Gastroesophageal sphincter (tissue), 4 donors: Measurements from ENCODE around the gene PIANP. TPM values are rescaled to one million over a fixed set of nuclear protein-coding genes. Genes with fewer than 3 reads are reported as not detected.
A peak's percentile ranks its signal among the peaks of the same experiment; 100 is the strongest.
"Not testable (repeated sequence)": the region's sequence is repeated elsewhere in the genome, so short reads cannot be mapped to it uniquely, and the experiment has no call there.

Experiments
- ATAC-seq: fragments of 150-250 bp; one replicate; pipeline ENCODE4 v1.9.1; 2016; ENCODE audit warnings: mild to moderate bottlenecking, moderate library complexity
- H3K27ac ChIP-seq, 4 donors: fragments of 200-600 bp; sonication (generic) in 3 of 4; 1 replicate in 3 of 4; 2 replicates in 1 of 4; pipeline ENCODE4 v1.5.1; 2016 to 2019
- H3K27me3 ChIP-seq: fragments of 200-600 bp; sonication (generic); one replicate; pipeline ENCODE4 v1.5.1; 2019
- H3K36me3 ChIP-seq, 2 donors: fragments of 200-600 bp; sonication (generic); one replicate each; pipeline ENCODE4 v1.5.1; 2019; ENCODE audit warnings: control low read depth in 1 of 2
- H3K4me1 ChIP-seq, 3 donors: fragments of 200-600 bp; sonication (generic); 1 replicate in 2 of 3; 2 replicates in 1 of 3; pipeline ENCODE4 v1.5.1; 2016 to 2019; ENCODE audit warnings: control low read depth in 2 of 3
- H3K4me3 ChIP-seq, 2 donors: fragments of 200-600 bp; sonication (generic); one replicate each; pipeline ENCODE4 v1.5.1; 2019; ENCODE audit warnings: mild to moderate bottlenecking in 1 of 2, moderate library complexity in 1 of 2
- H3K9me3 ChIP-seq, 3 donors: fragments of 200-600 bp; sonication (generic); one replicate each; pipeline ENCODE4 v1.5.1; 2017 to 2019; ENCODE audit warnings: control low read depth in 2 of 3
- CTCF ChIP-seq, 4 experiments: fragments of 200-600 bp in 2 of 4; fragments of 450-650 bp in 2 of 4; sonication (generic) in 1 of 4; IDR thresholded peaks; one replicate each; pipeline ENCODE4 v1.5.1; 2017 to 2019; ENCODE audit warnings: antibody characterized with exemption in 4 of 4, mild to moderate bottlenecking in 2 of 4, moderate library complexity in 2 of 4
- EP300 ChIP-seq: sonication (generic); formaldehyde crosslinking; IDR thresholded peaks from one replicate; pipeline ENCODE4 v1.6.1; 2017; ENCODE audit warnings: antibody characterized with exemption, mild to moderate bottlenecking
- POLR2A ChIP-seq, 2 donors: fragments of 450-650 bp; IDR thresholded peaks; one replicate each; pipeline ENCODE4 v1.6.1; 2017; ENCODE audit warnings: antibody characterized with exemption in 2 of 2, mild to moderate bottlenecking in 2 of 2, moderate library complexity in 1 of 2
- POLR2AphosphoS5 ChIP-seq: sonication (generic); formaldehyde crosslinking; IDR thresholded peaks from one replicate; pipeline ENCODE4 v1.6.1; 2017; ENCODE audit warnings: antibody characterized with exemption
- WGBS, 2 donors: methylation state at CpG; one replicate each; pipeline ENCODE4 v1.1.5; 2018; ENCODE audit warnings: low coverage in 1 of 2; 5-methylcytosine and 5-hydroxymethylcytosine counted together
- total RNA-seq, 4 donors: library from RNA; depleted of rRNA; stranded (reverse); fragments of >200 nt; gene quantifications; one replicate each; pipeline ENCODE4 v1.1.0, GENCODE V29; 2016

PIANP gene
- 1 to 10 TPM in 1 of 4 donors, under 1 TPM in 3; 0.46 to 1.2 (median 0.73) TPM for total RNA-seq

DNA sequence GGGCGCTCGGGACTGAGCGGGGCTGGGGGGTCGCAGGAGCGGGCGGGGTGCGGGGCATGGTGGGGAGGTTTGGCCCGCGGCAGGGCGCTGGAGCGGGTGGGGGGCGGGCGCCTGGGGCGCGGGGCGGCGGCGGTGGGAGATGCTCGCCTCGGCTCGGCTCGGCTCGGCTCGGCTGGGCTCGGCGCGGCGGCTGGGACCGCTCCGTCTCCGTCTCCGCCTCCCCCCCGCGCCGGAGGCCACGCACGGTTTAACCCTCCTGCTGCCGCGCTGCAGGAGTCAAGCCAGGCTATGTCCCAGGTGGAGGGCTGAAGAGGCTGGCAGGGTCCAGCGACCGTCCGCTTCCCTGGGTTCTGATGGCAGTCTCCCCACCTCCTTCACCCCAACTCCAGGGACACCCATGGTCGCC lies at the start of gene PIANP:
Gene PIANP, minus strand, starts transcription at position 170 of the 406 bp plus-strand sequence. CDS start 2,754 bp downstream, outside the sequence.
- peak within 1 kb of the TSS in 2 of 4 donors; percentile 14 to 41 for H3K27ac ChIP-seq
- peak; percentile 85 for ATAC-seq
- no peaks in the 10 kb centered on the region for H3K36me3 ChIP-seq
- peak within 1 kb of the TSS; percentile 12 to 62 for H3K4me3 ChIP-seq
- peaks cover 0 to 19% (median 14%) of the 10 kb centered on the region in 3 donors for H3K4me1 ChIP-seq
- peaks cover 100% of the 10 kb centered on the region for H3K27me3 ChIP-seq
- no peak for TF ChIP-seq CTCF (IDR thresholded peaks at IDR 0.05)
- TF ChIP-seq POLR2A (IDR thresholded peaks at IDR 0.05): no peak
- TF ChIP-seq POLR2AphosphoS5: no peak
- no peaks in the 10 kb centered on the region for H3K9me3 ChIP-seq
- 0% methylated on average over 4 to 23 of the region's 43 CpGs for WGBS, 2 donors

DNA sequence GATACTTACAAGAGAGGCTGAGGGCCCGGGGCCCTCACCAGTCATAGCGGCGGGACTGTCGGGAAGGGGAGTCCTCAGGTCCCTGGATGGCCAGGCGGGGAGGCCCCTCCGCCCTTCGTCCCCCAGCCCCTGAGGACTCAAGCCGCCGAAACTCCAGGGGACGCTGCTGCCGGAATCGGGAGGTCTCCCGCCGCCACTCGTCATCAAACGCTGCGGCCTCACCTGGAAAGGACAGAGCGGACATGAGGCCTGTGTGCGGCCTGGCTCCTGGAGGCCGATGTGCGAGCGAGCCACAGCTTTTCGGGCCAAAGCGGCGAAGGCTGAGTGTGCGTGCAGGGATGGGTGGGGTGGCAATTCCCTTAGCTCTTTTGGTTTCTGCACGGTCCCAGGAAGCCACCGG lies 48.1 kb upstream of the PIANP start:
- H3K27me3 ChIP-seq: no peaks in the 10 kb centered on the region
- no peaks in the 10 kb centered on the region for H3K9me3 ChIP-seq
- H3K36me3 ChIP-seq: peaks cover 0 to 62% of the 10 kb centered on the region in 2 donors
- H3K4me1 ChIP-seq: peaks cover 0 to 31% (median 8%) of the 10 kb centered on the region in 3 donors
- no peak overlapping the region for H3K4me3 ChIP-seq
- no peak for ATAC-seq
- no peak overlapping the region for H3K27ac ChIP-seq
- 70% methylated on average over 2 of the region's 28 CpGs; no CpG with 5 or more reads in 1 of the 2 donors for WGBS, 2 donors
- TF ChIP-seq POLR2A (IDR thresholded peaks at IDR 0.05) (no peak), POLR2AphosphoS5 (no peak), EP300 (no peak), CTCF (IDR thresholded peaks at IDR 0.05) (no peak)

- H3K4me3 ChIP-seq: no peak overlapping the region
- peaks cover 0 to 26% (median 6%) of the 10 kb centered on the region in 3 donors for H3K4me1 ChIP-seq
- TF ChIP-seq EP300: no peak
- no peak for TF ChIP-seq CTCF (IDR thresholded peaks at IDR 0.05)
- no peak for TF ChIP-seq POLR2AphosphoS5
- no peak for TF ChIP-seq POLR2A (IDR thresholded peaks at IDR 0.05)
- no peak for ATAC-seq
- H3K36me3 ChIP-seq: peaks cover 0 to 62% of the 10 kb centered on the region in 2 donors
- no peaks in the 10 kb centered on the region for H3K27me3 ChIP-seq
- H3K9me3 ChIP-seq: no peaks in the 10 kb centered on the region
- H3K27ac ChIP-seq: no peak overlapping the region
- WGBS, 2 donors: 48 to 54% methylated on average over 2 to 4 of the region's 4 CpGs
Measured at GRCh38 chr12:6747216-6747615, 46.6 kb upstream of the PIANP start.

DNA sequence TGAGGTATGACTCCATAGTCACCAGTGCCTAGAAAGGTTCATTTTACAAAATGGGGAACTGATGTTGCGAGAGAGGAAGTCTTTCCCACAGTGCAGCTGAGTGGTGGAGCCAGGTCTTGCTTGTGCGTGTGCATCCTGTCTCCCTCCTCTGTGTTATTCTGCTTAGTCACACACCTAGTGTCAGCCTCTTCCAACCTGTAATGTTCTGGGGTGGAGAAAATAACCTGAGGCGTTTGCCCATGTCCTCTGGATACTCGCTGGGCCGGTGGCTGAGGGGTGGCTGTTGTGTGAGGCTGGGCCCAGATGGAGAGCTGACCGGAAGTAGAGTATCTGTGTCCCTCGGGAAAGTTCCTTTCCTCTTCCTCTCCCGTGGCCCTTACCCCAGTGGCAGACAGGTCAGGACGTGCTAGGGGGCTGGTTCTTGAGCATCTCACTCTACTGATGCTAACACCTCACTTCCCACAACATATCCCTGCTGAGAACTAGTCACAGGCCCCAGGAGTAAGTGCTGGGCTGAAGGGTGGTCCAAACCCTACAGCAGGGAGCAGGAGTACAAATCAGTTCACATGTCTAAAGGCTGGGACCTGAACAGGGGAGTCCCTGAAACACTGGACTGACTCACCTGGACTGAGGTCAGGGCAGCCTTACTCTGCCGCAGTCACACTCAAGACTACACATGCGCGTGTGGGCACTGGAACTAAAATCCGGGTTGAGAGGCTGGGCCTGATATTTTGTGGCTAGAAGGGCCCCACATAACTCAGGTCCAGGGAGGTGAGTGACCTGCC lies 45.3 kb upstream of the PIANP start:
- Histone ChIP-seq H3K36me3 (peaks cover 0 to 50% of the 10 kb centered on the region in 2 donors), H3K4me1 (peaks cover 0 to 13% (median 0%) of the 10 kb centered on the region in 3 donors), H3K4me3 (no peak overlapping the region), H3K9me3 (no peaks in the 10 kb centered on the region), H3K27me3 (no peaks in the 10 kb centered on the region), H3K27ac (peak overlapping the region in 3 of 4 donors; percentile 22 to 41 (median 29))
- peak; percentile 51 for ATAC-seq
- TF ChIP-seq CTCF (IDR thresholded peaks at IDR 0.05): no peak
- TF ChIP-seq EP300: no peak
- no peak for TF ChIP-seq POLR2AphosphoS5
- TF ChIP-seq POLR2A (IDR thresholded peaks at IDR 0.05): no peak
- 69 to 100% methylated on average over 1 to 7 of the region's 13 CpGs for WGBS, 2 donors

DNA sequence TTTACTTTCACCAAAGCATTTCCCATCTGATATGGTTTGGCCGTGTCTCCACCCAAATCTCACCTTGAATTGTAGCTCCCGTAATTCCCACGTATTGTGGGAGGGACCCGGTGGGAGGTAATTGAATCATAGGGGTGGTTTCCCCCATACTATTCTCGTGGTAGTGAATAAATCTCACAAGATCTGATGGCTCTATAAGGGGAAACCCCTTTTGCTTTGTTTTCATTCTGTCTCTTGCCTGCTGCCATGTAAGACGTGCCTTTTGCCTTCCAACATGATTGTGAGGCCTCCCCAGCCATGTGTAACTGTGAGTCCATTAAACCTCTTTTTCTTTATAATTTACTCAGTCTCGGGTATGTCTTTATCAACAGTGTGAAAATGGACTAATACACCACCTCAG lies 42.7 kb upstream of the PIANP start:
- not testable (repeated sequence) for ATAC-seq, H3K27me3 ChIP-seq, H3K4me3 ChIP-seq, H3K27ac ChIP-seq, H3K9me3 ChIP-seq, H3K4me1 ChIP-seq
- peaks cover 0 to 24% of the 10 kb centered on the region in 2 donors for H3K36me3 ChIP-seq
- 56 to 61% methylated on average over 7 of the region's 7 CpGs for WGBS, 2 donors
